GDM1 (cell line): ENCODE data around the gene TEDC2.
"Not testable (repeated sequence)": the region's sequence is repeated elsewhere in the genome, so short reads cannot be mapped to it uniquely, and the experiment has no call there.

Experiments
- DNase-seq: peaks from one replicate; lab custom pipeline; 2025; lab: John Stamatoyannopoulos, UW

Gene TEDC2

GRCh38 chr16:2477327-2477726, 17.4 kb downstream of the TEDC2 start:
- no peak for DNase-seq

DNA sequence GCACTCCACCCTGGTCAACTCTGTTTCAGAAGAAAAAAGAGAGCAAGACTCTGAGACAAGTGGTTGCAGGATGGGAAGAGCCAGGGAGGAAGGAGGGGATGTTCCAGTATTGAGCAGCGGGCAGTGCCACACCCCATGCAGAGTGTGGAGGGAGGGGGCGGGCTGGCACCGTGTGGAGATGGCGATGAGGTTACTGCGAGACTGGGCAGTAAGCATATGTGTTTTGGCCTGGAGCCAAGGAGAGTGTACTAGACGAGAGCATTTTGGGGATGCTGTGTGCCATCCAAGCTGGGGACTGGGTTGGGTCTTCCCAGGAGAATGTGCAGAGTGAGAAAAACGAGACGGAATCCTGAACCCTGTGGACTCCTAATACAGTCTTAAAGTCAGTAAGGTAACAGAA, 18.4 kb downstream of the TEDC2 start:
- DNase-seq: no peak

DNA sequence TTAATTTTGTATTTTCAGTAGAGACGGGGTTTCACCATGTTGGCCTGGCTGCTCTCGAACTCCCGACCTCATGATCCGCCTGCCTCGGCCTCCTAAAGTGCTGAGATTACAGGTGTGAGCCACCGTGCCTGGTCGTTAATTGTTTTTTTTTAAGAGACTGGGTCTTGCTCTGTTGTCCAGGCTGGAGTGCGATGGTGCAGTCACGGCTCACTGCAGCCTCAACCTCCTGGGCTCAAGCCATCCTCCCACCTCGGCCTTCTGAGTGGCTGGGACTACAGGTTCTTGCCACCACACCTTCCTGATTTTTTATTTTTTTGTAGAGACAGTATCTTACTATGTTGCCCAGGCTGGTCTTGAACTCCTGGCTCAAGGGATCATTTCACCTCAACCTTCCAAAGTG, 20.1 kb downstream of the TEDC2 start:
- not testable (repeated sequence) for DNase-seq

DNA sequence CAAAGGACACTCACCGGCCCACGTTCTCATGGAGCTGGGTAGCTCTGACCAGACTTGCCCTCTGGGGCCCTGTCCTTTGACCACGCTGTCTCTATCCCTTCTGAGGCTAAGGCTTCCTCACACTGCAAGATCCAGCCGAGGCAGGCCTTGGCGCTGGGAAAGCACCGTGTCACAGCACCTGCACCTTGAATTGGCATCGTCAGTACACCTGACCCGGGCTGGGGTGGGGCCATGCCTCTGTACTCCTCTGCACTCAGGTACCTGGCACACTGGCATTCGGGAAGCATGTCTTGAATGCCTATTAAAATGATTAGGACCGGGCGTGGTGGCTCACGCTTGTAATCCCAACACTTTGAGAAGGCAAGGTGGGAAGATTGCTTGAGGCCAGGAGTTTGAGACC, 21.0 kb downstream of the TEDC2 start:
- no peak for DNase-seq

- DNase-seq: no peak
These were observed 21.8 kb downstream of the TEDC2 start for GRCh38 chr16:2481676-2482075.

- no peak for DNase-seq
These were observed 22.3 kb downstream of the TEDC2 start for GRCh38 chr16:2482249-2482648.

DNA sequence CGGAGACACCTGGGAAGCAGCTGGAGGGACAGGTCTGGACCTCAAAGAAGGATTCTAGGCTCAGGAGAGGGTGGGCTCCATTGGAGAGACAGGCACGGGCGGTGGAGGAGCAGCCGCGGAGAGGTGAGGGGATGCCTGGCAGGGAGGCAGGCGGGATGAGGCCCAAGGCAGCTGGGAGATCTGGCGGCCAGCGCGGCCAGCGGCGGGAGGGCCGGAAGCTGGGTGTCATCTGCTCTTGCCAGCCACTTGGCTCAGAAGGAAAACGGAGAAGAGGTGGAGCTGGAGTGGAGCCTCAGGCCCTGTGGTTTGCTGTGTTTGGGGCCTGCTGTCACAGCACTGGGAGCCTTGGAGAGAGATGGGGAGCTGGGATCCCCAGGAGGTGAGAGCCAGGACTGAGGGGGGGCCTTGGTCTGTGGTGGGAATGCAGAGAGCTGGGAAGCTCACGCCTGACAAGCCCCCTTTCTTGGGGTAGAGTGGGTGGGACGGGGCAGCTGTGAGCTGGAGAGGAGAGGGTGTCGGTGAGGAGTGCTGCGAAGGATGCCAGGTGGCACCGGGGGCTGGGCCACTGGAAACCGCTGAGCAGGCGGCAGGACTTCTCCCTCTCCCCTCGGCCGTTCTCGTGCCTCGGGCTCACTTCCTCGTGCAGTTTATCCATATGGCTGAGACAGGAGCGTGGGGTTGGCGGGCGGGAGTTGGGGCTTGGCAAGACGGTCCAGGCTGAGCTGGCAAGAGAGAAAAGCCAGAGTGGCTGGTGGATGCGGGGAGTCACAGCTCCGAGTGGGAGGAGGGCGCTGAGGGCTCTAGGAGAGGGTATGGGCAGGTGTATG, 23.0 kb downstream of the TEDC2 start:
- DNase-seq: no peak

- no peak for DNase-seq
These were observed 24.3 kb downstream of the TEDC2 start for GRCh38 chr16:2483939-2484897.

- no peak for DNase-seq
These were observed 25.1 kb downstream of the TEDC2 start for GRCh38 chr16:2484898-2485508.

DNA sequence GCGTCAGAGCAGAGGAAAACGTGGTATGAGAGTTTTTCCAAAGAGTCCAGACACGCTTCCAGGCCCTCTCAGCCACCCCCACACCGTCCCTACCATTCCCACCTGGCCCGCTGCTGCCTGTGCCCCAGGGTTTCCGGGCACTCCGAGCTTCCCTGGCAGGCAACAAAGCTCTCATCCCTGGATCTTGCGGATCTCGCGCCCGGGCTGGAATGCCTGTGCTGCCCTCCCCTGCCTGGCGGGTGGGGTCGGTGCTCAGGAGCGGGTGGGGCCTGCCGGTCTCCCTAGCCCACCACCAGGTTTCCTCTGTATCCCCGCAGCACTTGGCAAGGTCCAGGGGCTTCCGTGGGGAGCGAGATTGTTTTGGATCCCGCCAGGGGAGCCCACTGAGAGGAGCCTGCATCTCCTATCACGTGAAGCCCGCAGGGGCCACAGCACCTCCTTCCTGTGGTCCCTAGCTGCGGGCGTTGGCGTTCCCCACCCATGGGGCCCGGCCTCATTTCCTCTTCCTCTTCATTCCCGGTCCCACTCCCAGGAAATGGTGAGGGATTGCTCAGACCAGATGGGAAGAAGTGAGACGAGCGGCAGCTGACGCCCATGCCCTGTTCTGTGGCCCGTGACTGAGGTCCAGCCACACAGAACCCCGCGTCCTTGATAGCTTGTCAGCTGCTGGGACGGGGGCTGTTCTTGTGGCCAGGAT, 26.1 kb downstream of the TEDC2 start:
- DNase-seq: no peak

- no peak for DNase-seq
These were observed 27.0 kb downstream of the TEDC2 start for GRCh38 chr16:2486645-2487516.

GRCh38 chr16:2487517-2487842, 27.6 kb downstream of the TEDC2 start:
- DNase-seq: no peak

DNA sequence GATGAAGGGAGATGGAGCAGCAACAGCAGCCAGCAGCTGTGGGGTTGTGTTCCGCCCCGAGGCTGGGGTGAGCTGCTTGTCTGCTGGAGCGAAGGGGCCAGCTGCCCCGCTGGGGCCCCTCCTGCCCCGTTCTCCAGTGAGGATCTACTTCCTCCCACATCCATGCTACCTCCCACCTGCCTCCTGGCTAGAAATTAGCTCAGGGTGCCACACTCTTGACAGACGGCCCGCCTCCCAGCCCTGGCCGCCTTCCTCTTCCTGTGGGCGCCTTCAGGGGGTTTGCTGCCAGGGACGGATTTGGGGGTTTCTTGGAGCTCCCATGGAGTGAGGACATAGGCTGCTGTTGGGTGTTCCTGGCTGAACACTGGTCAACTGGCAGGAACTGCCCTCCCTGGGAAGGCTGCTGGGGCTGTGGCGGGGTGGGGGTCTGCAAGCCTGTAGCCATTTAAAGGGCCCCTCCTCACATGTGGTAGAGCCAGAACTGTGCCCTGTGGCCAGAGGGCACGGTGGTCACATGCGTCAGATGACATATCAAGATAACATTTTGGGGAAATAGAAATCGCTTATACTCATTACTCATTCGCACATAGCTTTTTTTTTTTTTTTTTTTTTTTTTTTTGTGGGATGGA, 28.1 kb downstream of the TEDC2 start:
- peak; percentile 24 for DNase-seq

DNA sequence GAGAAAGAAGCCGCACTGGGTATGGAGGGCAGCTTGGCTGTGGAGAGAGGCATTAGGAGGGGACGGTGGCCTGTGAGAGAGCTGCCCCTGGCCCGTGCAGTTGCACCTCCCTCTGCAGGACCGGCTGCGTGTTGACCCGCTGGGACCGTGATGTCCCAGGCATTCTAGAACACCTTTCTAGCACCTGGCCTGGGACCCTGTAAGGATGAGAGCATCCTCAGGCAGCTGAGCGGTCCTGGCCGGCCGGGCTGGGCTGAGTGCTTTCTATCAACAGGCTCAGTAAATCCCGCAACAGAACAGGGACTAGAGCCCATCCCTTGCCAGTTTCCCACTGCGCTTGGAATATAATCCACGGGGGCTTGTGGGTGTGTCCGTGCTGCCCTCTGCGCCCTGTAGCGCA, 29.7 kb downstream of the TEDC2 start:
- no peak for DNase-seq

DNA sequence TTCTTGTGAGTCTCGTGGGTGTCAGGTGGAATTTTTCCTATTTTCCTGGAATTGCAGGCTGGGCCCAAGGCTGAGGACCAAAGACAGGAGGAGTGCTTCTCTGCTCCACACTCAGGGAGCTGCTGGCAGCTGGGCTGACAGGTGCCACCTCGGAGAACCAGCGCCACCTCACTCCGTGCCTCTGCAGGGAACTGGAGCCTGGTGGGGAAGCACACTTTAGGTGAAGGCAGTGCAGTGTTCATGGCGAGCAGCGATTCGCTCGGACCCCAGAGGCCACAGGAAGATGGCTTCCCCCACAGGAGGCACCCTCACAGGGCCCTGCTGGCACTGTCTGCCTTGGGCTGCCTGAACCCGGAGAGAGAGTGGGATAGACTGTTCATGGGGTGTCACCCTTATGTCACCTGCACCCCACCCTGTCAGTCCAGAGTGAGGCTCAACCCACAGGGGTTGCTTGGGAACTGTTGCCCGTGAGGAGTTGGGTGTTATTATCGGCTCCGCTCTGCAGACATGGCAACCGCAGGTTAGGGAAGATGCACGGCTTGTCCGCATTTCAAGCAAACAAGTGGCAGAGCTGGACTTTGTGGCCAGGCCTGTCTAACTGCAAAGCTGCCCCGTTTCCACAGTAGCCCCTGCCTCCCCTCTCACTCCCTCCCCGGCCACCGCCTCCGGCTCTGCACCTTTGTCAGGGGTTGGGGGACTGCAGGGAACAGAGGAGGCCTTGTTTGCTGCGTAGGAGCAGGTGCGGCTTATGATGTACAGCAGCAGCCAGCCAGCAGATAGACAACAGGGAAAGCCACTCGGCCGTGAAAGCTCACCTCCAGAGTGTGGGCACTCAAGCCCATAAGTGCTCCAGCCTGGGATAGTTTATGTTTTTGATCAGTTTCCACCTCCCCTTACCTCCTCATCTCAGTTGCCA, 30.5 kb downstream of the TEDC2 start:
- DNase-seq: no peak

GRCh38 chr16:2492292-2492691, 32.4 kb downstream of the TEDC2 start:
- no peak for DNase-seq

DNA sequence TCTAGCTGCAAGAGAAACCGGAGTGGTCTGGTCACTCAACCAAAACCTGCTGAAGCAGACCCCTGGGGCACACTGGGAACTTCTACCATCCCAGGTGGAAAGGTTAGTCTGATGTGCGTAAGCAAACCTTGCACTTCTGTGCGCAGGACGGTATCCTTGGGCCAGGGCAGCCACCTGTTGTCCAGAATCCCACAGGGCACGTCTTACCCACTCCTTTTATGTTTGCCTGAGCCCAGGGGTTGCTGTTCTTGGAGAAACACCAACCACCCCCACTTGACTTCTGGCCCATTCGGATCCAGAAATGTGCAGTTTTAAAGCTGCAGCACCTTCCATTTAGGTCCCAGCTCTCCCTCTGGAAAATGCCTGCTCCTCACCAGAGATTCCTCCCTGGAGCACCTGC, 33.7 kb downstream of the TEDC2 start:
- no peak for DNase-seq

- DNase-seq: no peak
These were observed 34.7 kb downstream of the TEDC2 start for GRCh38 chr16:2494616-2495015.

- DNase-seq: no peak
These were observed 35.1 kb downstream of the TEDC2 start for GRCh38 chr16:2495041-2495440.
